ENCODE measurements around the gene YJEFN3. TPM values are rescaled to one million over a fixed set of nuclear protein-coding genes. Genes with fewer than 3 reads are reported as not detected.
A peak's percentile ranks its signal among the peaks of the same experiment; 100 is the strongest.

YJEFN3 gene
- polyA plus RNA-seq, 6 donors from 2014 or later, result 0.17 TPM; not detected in 4

DNA sequence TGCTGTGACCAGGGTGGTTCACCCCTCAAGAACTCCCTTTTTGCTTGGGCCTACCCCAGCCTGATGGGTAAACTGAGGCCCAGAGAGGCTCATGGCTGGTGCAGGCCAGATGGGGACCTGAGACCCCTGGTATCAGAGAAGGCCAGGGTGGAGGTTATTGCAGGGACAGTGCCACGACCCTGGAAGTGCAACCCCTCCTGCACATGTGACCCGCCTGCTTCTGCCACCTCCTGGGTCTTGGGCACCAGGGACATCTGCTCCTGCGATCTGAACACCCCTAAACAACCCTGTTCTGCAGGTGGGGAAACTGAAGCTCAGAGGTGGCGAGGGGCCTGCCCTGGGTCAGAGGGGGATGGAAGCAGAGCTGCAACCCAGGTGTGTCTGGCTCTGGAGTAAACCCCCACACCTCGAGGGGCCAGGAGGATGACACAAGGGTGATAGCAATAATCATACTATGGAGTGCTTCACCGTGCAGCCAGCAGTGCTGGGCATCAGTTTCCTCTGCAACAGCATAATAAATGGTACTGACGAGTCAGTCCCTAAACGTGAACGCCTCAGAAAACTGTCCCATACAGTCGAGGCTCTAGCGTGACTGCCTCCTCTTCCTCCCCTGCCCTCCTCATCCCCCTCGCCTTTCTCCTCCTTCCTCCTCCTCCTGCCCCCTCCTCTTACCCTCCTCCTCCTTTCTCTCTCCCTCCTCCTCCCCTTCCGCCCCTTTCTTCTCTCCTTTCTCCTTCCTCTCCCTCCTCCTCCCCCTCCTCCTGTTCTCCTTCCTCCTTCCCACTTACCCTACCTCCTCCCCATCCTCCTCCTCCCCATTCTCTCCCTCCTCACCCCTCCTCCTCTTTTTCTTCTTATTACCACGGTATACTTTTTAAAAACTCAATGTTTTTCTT, 4.3 kb downstream of the YJEFN3 start:
- ATAC-seq (ENCODE audit: low read depth in 2 of 2) (no peak), DNase-seq (no peak)
- H3K9me3 Mint-ChIP-seq, result peaks cover 0 to 3% (median 0%) of the 10 kb centered on the region in 7 donors
- peaks cover 0 to 5% of the 10 kb centered on the region in 2 donors for H3K36me3 Mint-ChIP-seq
- peaks cover 12 to 27% (median 16%) of the 10 kb centered on the region in 3 donors for H3K4me1 Mint-ChIP-seq
- peak overlapping the region in 1 of 8 donors; percentile 3 for H3K4me3 Mint-ChIP-seq
- peak overlapping the region in 1 of 6 donors; percentile 79 for H3K27ac Mint-ChIP-seq
- H3K27me3 Mint-ChIP-seq, result peaks cover 4 to 13% (median 8%) of the 10 kb centered on the region in 3 donors

DNA sequence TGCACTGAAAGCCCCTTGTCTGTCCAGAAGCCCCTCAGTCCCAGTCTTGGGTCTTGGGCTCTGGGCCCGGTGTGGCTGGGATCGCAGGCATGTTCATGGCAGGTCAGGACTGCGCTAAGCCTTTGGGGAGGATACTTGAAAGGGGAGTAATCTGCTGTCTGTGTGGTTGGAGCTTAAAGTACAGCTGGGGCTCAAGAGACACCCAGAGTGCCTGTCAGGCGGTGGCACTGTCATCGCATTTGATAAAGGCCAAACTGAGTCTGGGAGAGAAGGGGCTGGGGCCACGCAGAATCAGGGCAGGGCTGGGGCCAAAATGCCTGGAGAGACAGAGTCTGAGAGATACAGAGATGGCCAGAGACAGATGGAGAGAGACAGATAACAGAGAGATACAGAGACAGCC, 5.1 kb downstream of the YJEFN3 start:
- Mint-ChIP-seq H3K27ac (peak overlapping the region in 2 of 6 donors; percentile 27 to 86), H3K27me3 (peaks cover 7 to 18% (median 14%) of the 10 kb centered on the region in 3 donors), H3K9me3 (peaks cover 0 to 3% (median 0%) of the 10 kb centered on the region in 7 donors), H3K4me1 (peaks cover 17 to 32% (median 22%) of the 10 kb centered on the region in 3 donors), H3K4me3 (peak overlapping the region in 2 of 8 donors; percentile 33 to 71), H3K36me3 (peaks cover 0 to 5% of the 10 kb centered on the region in 2 donors)
- DNase-seq (no peak), ATAC-seq (ENCODE audit: low read depth in 2 of 2) (no peak)

DNA sequence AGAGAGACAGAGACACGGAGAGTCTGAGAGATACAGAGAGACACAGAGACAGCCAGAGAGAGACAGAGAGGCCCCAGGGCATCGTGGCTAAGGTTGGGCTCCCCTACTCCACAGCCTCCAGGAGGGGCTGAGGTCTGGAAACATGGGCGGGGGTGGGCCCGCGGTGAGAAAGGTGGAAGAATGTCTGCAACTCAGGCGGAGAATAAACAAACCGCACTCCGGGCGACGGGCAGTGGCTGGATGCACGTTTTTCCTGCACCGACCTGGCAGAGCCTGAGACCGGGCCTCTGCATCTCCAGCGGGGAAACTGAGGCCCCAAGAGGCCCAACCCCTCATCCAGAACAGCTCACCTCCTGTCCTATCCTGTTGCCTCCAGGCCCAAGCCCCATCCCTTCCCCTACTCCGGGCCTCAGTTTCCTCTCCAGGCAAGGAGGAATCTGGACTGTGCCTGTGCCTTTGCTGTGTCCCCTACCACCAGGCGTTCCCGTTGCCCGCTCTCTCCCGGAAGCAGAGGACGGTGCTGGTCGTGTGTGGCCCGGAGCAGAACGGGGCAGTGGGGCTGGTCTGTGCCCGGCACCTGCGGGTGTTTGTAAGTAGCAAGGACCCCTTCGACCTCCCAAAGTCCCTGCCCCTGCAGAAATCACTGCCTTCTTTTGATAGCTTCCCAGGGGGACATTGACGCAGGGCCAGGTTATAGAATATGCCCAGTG, 6.0 kb downstream of the YJEFN3 start:
- H3K27ac Mint-ChIP-seq, result peak overlapping the region in 3 of 6 donors; percentile 26 to 86 (median 81)
- H3K4me3 Mint-ChIP-seq, result peak overlapping the region in 1 of 8 donors; percentile 71
- H3K9me3 Mint-ChIP-seq, result peaks cover 0 to 3% (median 0%) of the 10 kb centered on the region in 7 donors
- H3K27me3 Mint-ChIP-seq, result peaks cover 10 to 26% (median 21%) of the 10 kb centered on the region in 3 donors
- H3K4me1 Mint-ChIP-seq, result peaks cover 24 to 31% (median 29%) of the 10 kb centered on the region in 3 donors
- peaks cover 0 to 5% of the 10 kb centered on the region in 2 donors for H3K36me3 Mint-ChIP-seq
- no peak for ATAC-seq (ENCODE audit: low read depth in 2 of 2)
- DNase-seq, result no peak

DNA sequence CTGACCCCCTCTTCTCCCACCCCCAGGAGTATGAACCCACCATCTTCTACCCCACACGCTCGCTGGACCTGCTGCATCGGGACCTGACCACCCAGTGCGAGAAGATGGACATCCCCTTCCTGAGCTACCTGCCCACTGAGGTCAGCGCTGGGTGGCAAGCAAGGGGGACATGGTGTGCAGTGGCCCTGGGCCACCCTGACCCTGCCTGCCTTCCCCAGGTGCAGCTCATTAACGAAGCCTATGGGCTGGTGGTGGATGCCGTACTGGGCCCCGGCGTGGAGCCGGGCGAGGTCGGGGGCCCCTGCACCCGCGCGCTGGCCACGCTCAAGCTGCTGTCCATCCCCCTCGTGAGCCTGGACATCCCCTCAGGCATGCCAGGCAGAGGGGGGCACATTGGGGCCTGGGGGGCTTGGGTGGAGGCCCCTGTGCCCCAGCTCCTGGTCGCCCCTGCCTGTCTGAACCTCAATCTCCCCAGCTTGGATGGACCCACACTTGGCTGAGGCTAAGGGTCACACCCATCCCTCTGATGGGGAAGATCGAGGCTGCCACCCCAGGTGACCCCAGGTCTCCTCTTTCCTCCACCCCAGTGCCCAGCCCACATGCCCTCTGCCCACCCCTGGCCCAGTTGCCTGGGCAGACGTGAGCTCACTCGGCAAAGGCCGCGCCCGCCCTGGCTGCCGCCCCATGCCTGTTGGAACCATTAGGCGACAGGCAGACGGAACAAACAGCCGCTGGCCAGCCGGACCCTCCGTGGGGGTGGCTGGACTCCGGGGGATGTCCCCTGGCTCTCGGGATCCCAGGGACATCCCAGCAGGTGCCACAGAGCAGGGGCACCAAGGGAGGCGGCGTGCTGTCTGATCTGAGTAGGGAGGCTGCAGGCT, 6.8 kb downstream of the YJEFN3 start:
- no peak for ATAC-seq (ENCODE audit: low read depth in 2 of 2)
- DNase-seq, result no peak
- Mint-ChIP-seq H3K9me3 (peaks cover 0 to 4% (median 0%) of the 10 kb centered on the region in 7 donors), H3K36me3 (peaks cover 0 to 5% of the 10 kb centered on the region in 2 donors), H3K27me3 (peaks cover 10 to 31% (median 22%) of the 10 kb centered on the region in 3 donors), H3K27ac (peak overlapping the region in 2 of 6 donors; percentile 59 to 81), H3K4me1 (peaks cover 29 to 32% (median 32%) of the 10 kb centered on the region in 3 donors), H3K4me3 (no peak overlapping the region)

DNA sequence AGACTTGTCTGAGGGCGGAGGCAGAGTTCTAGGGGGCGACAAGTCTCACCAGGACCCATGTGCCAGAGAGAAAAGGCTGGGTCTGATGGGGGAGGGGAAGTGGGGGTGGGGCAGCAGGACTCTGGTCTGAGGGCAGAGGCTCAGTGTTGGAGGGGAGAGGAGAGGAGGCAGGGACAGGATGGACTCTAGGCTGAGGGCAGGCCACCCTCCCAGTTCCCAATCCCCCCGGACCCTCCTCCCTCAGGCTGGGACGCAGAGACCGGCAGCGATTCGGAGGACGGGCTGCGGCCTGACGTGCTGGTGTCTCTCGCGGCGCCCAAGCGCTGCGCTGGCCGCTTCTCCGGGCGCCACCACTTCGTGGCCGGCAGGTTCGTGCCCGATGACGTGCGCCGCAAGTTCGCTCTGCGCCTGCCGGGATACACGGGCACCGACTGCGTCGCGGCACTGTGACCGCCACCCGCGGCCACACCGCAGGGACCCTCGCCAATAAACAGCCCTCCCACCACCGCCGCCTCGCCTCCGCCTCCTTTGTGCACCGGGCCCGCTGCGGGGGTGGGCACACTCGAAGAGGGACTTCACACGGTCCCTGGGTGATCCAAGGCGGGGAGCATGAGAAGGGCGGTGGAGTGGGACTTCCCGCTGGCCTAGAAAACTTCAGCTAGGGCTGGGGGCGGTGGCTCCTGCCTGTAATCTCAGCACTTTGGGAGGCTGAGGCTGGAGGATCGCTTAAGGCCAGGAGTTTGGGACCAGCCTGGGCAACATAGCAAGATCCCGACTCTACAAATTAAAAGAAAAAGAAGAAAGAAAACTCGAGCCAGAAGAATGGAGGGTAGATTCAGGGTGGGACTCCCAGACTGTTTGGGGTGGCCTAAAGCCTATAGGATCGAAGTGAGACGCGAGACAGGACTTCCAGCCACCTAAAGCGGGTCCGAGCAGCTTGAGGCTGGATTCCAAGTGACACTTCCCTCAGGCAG, 8.7 kb downstream of the YJEFN3 start:
- Mint-ChIP-seq H3K27ac (peak overlapping the region in 1 of 6 donors; percentile 33), H3K27me3 (peaks cover 15 to 49% (median 40%) of the 10 kb centered on the region in 3 donors), H3K36me3 (peaks cover 0 to 5% of the 10 kb centered on the region in 2 donors), H3K4me1 (peaks cover 29 to 38% (median 32%) of the 10 kb centered on the region in 3 donors), H3K9me3 (peaks cover 0 to 5% (median 0%) of the 10 kb centered on the region in 7 donors), H3K4me3 (peak overlapping the region in 7 of 8 donors; percentile 60 to 81 (median 71))
- DNase-seq (no peak), ATAC-seq (ENCODE audit: low read depth in 2 of 2) (no peak)

DNA sequence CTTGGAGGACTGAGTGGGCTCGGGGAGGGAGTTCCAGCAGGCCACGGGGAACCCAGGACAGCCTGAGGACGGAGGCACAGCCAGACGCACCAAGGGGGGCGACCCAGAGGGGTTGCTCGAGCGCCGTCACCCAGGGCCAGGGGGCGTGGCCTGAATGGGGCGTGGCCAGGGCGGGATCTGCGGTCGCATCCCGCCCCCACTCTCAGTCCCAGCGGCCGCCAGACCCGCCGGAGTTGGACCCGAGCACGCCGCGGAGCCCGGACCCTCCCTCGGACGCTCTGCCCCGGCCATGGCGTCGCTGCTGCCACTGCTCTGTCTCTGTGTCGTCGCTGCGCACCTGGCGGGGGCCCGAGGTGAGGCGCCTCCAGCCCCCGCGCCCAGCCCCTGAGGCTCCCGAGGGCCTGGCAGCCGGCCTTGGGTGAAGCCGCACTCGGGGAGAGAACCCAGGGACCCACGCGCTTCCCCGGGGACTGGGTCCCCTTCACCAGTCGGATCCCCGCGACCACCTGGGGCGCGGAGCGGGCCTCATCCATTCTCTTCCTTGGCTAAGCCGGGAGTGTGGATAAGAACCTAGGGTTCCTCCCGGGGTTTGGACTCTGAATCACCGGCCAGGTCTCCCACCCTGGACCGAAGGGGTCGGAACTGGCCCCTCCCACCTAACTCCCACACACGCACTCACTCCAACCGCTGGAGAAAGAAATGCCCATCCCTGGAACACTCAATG, 9.5 kb downstream of the YJEFN3 start, which contains the start of gene CILP2:
Gene CILP2 (plus strand): TSS at position 205 of the 724 bp plus-strand sequence. CDS start 85 bp downstream, at position 290.
- ATAC-seq (ENCODE audit: low read depth in 2 of 2), result peak; percentile 27 to 43
- H3K27me3 Mint-ChIP-seq, result peaks cover 15 to 58% (median 46%) of the 10 kb centered on the region in 3 donors
- H3K27ac Mint-ChIP-seq, result peak within 1 kb of the TSS in 1 of 6 donors; percentile 33
- H3K4me3 Mint-ChIP-seq, result peak within 1 kb of the TSS; percentile 30 to 81 (median 70)
- H3K9me3 Mint-ChIP-seq, result peaks cover 0 to 5% (median 0%) of the 10 kb centered on the region in 7 donors
- H3K4me1 Mint-ChIP-seq, result peaks cover 29 to 40% (median 32%) of the 10 kb centered on the region in 3 donors
- H3K36me3 Mint-ChIP-seq, result peaks cover 0 to 5% of the 10 kb centered on the region in 2 donors
- no peak for DNase-seq

DNA sequence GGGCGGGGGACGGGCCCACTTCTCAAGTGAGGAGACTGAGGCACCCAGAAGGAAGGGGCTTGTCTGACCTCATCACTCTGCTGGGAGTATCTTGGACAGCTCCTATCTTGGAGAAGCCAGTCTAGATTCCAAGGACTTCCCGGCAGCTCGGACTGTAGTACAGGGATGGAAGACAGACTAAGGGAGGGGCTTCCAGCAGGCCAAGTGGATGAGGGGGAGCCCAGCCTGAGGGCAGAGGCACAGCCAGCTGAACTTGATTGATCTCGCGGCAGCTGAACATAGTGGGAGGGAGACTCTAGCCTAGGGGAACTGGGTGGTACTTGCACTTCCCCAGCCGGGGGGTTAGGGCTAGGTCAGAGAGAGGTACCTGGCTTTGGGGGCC, 10.1 kb downstream of the YJEFN3 start:
- Mint-ChIP-seq H3K4me1 (peaks cover 29 to 40% (median 32%) of the 10 kb centered on the region in 3 donors), H3K36me3 (peaks cover 0 to 5% of the 10 kb centered on the region in 2 donors), H3K4me3 (peak overlapping the region; percentile 16 to 77 (median 48)), H3K9me3 (peaks cover 0 to 5% (median 0%) of the 10 kb centered on the region in 7 donors), H3K27me3 (peaks cover 15 to 63% (median 46%) of the 10 kb centered on the region in 3 donors), H3K27ac (no peak overlapping the region)
- no peak for DNase-seq
- peak in 1 of 2 donors; percentile 18 for ATAC-seq (ENCODE audit: low read depth in 2 of 2)

DNA sequence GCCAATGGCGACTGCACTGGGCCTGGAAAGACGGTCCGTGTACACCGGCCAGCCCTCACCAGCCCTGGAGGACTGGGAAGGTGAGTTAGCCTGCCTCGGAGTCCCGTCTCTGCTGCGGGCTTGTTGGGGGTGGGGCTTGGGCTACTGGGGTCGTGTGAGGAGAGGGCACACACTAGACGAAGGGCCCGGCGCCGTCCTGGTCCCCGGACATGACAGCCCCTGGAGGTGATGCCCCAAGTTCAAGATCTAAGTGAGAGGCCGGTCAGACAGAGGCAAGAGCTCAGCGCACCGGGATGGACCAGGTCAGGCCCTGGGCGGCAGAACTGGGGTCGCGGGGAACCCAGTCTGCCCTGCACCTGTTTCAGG, 11.0 kb downstream of the YJEFN3 start:
- Mint-ChIP-seq H3K27me3 (peaks cover 15 to 66% (median 46%) of the 10 kb centered on the region in 3 donors), H3K36me3 (no peaks in the 10 kb centered on the region), H3K4me3 (peak overlapping the region in 6 of 8 donors; percentile 16 to 73 (median 50)), H3K4me1 (peaks cover 29 to 34% (median 32%) of the 10 kb centered on the region in 3 donors), H3K9me3 (peaks cover 0 to 4% (median 0%) of the 10 kb centered on the region in 7 donors), H3K27ac (no peak overlapping the region)
- no peak for ATAC-seq (ENCODE audit: low read depth in 2 of 2)
- no peak for DNase-seq

DNA sequence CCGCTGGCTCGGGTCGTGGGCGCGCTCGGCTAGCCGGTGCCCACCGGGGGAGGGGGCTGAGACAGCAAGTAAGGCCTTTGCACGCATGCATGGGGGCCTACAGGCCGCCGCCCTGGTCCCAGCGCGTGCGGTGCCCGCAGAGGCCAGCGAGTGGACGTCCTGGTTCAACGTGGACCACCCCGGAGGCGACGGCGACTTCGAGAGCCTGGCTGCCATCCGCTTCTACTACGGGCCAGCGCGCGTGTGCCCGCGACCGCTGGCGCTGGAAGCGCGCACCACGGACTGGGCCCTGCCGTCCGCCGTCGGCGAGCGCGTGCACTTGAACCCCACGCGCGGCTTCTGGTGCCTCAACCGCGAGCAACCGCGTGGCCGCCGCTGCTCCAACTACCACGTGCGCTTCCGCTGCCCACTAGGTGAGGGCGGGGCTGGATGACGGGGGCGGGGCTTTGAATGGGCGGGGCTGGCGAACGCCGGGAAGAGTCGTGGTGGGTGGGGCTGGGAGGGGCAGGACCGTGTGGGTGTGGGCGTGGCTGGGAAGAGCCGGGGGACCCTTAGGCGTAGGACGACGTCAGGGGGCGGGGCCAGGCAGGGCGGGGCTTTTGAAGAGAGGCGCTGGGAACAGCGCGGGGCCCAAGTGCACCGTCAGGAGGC, 11.5 kb downstream of the YJEFN3 start:
- peak; percentile 22 to 29 for ATAC-seq (ENCODE audit: low read depth in 2 of 2)
- H3K9me3 Mint-ChIP-seq, result peaks cover 0 to 4% (median 0%) of the 10 kb centered on the region in 7 donors
- H3K36me3 Mint-ChIP-seq, result no peaks in the 10 kb centered on the region
- no peak overlapping the region for H3K27ac Mint-ChIP-seq
- H3K27me3 Mint-ChIP-seq, result peaks cover 15 to 66% (median 46%) of the 10 kb centered on the region in 3 donors
- peaks cover 29 to 34% (median 32%) of the 10 kb centered on the region in 3 donors for H3K4me1 Mint-ChIP-seq
- no peak for DNase-seq
- H3K4me3 Mint-ChIP-seq, result peak overlapping the region in 7 of 8 donors; percentile 66 to 89 (median 78)

DNA sequence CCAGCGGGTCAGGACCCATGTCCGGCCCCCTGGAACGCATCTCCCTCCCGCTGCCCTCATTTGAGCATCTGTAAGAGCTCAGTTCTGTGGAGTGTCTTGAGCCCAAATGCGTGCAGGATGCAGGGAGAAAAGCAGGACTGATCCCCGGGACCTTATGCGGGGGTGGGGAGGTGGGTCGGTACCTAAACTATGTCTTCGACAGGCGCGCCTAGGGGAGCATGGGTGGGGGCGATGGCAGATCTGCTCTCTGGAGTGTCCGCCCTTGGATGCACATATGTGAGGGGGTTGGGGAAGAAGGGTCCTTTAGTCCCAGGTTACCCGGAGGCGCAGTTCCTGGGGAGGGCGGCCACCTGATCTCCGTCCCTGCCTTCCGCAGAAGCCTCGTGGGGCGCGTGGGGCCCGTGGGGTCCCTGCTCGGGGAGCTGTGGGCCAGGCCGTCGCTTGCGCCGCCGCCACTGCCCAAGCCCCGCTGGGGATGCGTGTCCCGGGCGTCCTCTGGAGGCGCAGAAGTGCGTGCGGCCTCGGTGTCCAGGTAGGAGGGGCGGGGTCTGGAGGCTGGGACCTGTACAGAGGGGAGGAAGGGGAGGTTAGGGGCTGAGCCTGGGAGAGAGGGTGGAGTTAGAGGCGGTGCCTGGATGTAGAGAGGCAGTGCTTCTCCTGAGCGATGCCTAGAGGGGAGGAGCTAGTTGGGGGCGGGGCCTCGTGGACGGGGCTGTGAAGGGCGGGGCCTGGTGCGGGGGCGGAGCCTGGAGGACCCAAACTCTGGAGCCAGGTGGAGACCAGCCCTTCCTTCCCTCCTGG, 12.2 kb downstream of the YJEFN3 start:
- Mint-ChIP-seq H3K36me3 (no peaks in the 10 kb centered on the region), H3K27ac (no peak overlapping the region), H3K4me3 (peak overlapping the region in 7 of 8 donors; percentile 66 to 89 (median 78)), H3K27me3 (peaks cover 15 to 66% (median 46%) of the 10 kb centered on the region in 3 donors), H3K9me3 (peaks cover 0 to 4% (median 0%) of the 10 kb centered on the region in 7 donors), H3K4me1 (peaks cover 29 to 34% (median 32%) of the 10 kb centered on the region in 3 donors)
- ATAC-seq (ENCODE audit: low read depth in 2 of 2), result peak; percentile 63 to 76
- no peak for DNase-seq

Data from naive B cell (primary cell).